Natural killer cell treated with Interleukin-12 subunit alpha and Interleukin-12 subunit beta and Interleukin-15 and Interleukin-18, amount 100 ng/mL, for 72 hours (primary cell): ENCODE data around the gene SCMH1. TPM values are rescaled to one million over a fixed set of nuclear protein-coding genes. Genes with fewer than 3 reads are reported as not detected.

Experiments
- ATAC-seq, 2 donors: fragments of 150-1000 bp; cut with Tn5 transposase in 1 of 2; sonication (Bioruptor Pico), chemical (Tn5 transposase) in 1 of 2; 2 replicates each; pipeline ENCODE4 v1.10.0; 2021
- DNase-seq: peaks from one replicate; pipeline ENCODE4 v3.0.0; 2022; ENCODE audit warnings: low spot score
- H3K27ac Mint-ChIP-seq, 2 donors: 1 replicate in 1 of 2; 2 replicates in 1 of 2; pipeline ENCODE4 v1.8.0; 2022; ENCODE audit warnings: mixed read lengths in 2 of 2, mild to moderate bottlenecking in 1 of 2, moderate library complexity in 1 of 2
- H3K27me3 Mint-ChIP-seq, 2 donors: 1 replicate in 1 of 2; 2 replicates in 1 of 2; pipeline ENCODE4 v1.8.0; 2022; ENCODE audit warnings: mixed read lengths in 2 of 2
- H3K36me3 Mint-ChIP-seq: one replicate; pipeline ENCODE4 v1.8.0; 2022; ENCODE audit warnings: mixed read lengths
- H3K4me1 Mint-ChIP-seq, 2 donors: 1 replicate in 1 of 2; 2 replicates in 1 of 2; pipeline ENCODE4 v1.8.0; 2022; ENCODE audit warnings: low read depth in 2 of 2, mixed read lengths in 2 of 2, mild to moderate bottlenecking in 1 of 2
- H3K4me3 Mint-ChIP-seq: one replicate; pipeline ENCODE4 v1.8.0; 2022; ENCODE audit warnings: mixed read lengths
- H3K9me3 Mint-ChIP-seq: 2 replicates; pipeline ENCODE4 v1.8.0; 2022; ENCODE audit warnings: mixed read lengths
- total RNA-seq, 2 donors: library from RNA; stranded (reverse); gene quantifications; one replicate each; pipeline ENCODE4 v1.2.3, GENCODE V29; 2022

Gene SCMH1
- total RNA-seq, 2 donors from 2014 or later, result 16.4 to 28.5 TPM

GRCh38 chr1:41102653-41103052 lies 139.5 kb downstream of the SCMH1 start:
- H3K36me3 Mint-ChIP-seq, result no peaks in the 10 kb centered on the region
- no peak overlapping the region for H3K27ac Mint-ChIP-seq
- H3K27me3 Mint-ChIP-seq, result no peaks in the 10 kb centered on the region
- H3K9me3 Mint-ChIP-seq, result no peaks in the 10 kb centered on the region
- no peak overlapping the region for H3K4me3 Mint-ChIP-seq
- ATAC-seq, result no peak
- DNase-seq, result no peak
- no peaks in the 10 kb centered on the region for H3K4me1 Mint-ChIP-seq

GRCh38 chr1:41101950-41102607 lies 140.0 kb downstream of the SCMH1 start:
- no peak overlapping the region for H3K4me3 Mint-ChIP-seq
- H3K9me3 Mint-ChIP-seq, result no peaks in the 10 kb centered on the region
- H3K36me3 Mint-ChIP-seq, result no peaks in the 10 kb centered on the region
- ATAC-seq (no peak), DNase-seq (no peak)
- no peak overlapping the region for H3K27ac Mint-ChIP-seq
- no peaks in the 10 kb centered on the region for H3K27me3 Mint-ChIP-seq
- H3K4me1 Mint-ChIP-seq, result no peaks in the 10 kb centered on the region

- Mint-ChIP-seq H3K4me1 (no peaks in the 10 kb centered on the region), H3K36me3 (no peaks in the 10 kb centered on the region), H3K27ac (no peak overlapping the region), H3K4me3 (no peak overlapping the region), H3K27me3 (no peaks in the 10 kb centered on the region), H3K9me3 (no peaks in the 10 kb centered on the region)
- DNase-seq (no peak), ATAC-seq (no peak)
These were observed 141.0 kb downstream of the SCMH1 start for GRCh38 chr1:41101076-41101475.

GRCh38 chr1:41100170-41100569 lies 141.9 kb downstream of the SCMH1 start:
- Mint-ChIP-seq H3K36me3 (no peaks in the 10 kb centered on the region), H3K27ac (no peak overlapping the region), H3K4me3 (no peak overlapping the region), H3K27me3 (no peaks in the 10 kb centered on the region), H3K9me3 (no peaks in the 10 kb centered on the region), H3K4me1 (no peaks in the 10 kb centered on the region)
- DNase-seq (no peak), ATAC-seq (no peak)

GRCh38 chr1:41098730-41099460 lies 143.2 kb downstream of the SCMH1 start:
- Mint-ChIP-seq H3K4me1 (no peaks in the 10 kb centered on the region), H3K9me3 (no peaks in the 10 kb centered on the region), H3K36me3 (no peaks in the 10 kb centered on the region), H3K27ac (no peak overlapping the region), H3K4me3 (no peak overlapping the region), H3K27me3 (no peaks in the 10 kb centered on the region)
- DNase-seq (no peak), ATAC-seq (no peak)

- DNase-seq (no peak), ATAC-seq (no peak)
- H3K4me1 Mint-ChIP-seq, result no peaks in the 10 kb centered on the region
- no peak overlapping the region for H3K27ac Mint-ChIP-seq
- H3K9me3 Mint-ChIP-seq, result no peaks in the 10 kb centered on the region
- no peaks in the 10 kb centered on the region for H3K36me3 Mint-ChIP-seq
- H3K4me3 Mint-ChIP-seq, result no peak overlapping the region
- H3K27me3 Mint-ChIP-seq, result no peaks in the 10 kb centered on the region
These were observed 145.0 kb downstream of the SCMH1 start for GRCh38 chr1:41097105-41097504.

GRCh38 chr1:41093826-41094225 lies 148.3 kb downstream of the SCMH1 start:
- DNase-seq, result no peak
- Mint-ChIP-seq H3K27ac (no peak overlapping the region), H3K36me3 (no peaks in the 10 kb centered on the region), H3K27me3 (no peaks in the 10 kb centered on the region), H3K4me3 (no peak overlapping the region), H3K4me1 (no peaks in the 10 kb centered on the region), H3K9me3 (no peaks in the 10 kb centered on the region)
- no peak for ATAC-seq

- Mint-ChIP-seq H3K27me3 (no peaks in the 10 kb centered on the region), H3K27ac (no peak overlapping the region), H3K4me1 (no peaks in the 10 kb centered on the region), H3K9me3 (no peaks in the 10 kb centered on the region), H3K4me3 (no peak overlapping the region), H3K36me3 (no peaks in the 10 kb centered on the region)
- ATAC-seq (no peak), DNase-seq (no peak)
These were observed 155.2 kb downstream of the SCMH1 start for GRCh38 chr1:41086921-41087320.

- Mint-ChIP-seq H3K9me3 (no peaks in the 10 kb centered on the region), H3K4me1 (no peaks in the 10 kb centered on the region), H3K27me3 (no peaks in the 10 kb centered on the region), H3K27ac (no peak overlapping the region), H3K36me3 (peaks cover 5% of the 10 kb centered on the region), H3K4me3 (no peak overlapping the region)
- no peak for ATAC-seq
- DNase-seq, result no peak
These were observed 163.5 kb downstream of the SCMH1 start for GRCh38 chr1:41078616-41079015.

GRCh38 chr1:41078193-41078592 lies 163.9 kb downstream of the SCMH1 start:
- no peaks in the 10 kb centered on the region for H3K4me1 Mint-ChIP-seq

GRCh38 chr1:41073971-41074370 lies 168.1 kb downstream of the SCMH1 start:
- no peak overlapping the region for H3K4me3 Mint-ChIP-seq
- H3K27me3 Mint-ChIP-seq, result no peaks in the 10 kb centered on the region
- no peaks in the 10 kb centered on the region for H3K4me1 Mint-ChIP-seq
- ATAC-seq, result no peak
- H3K36me3 Mint-ChIP-seq, result peaks cover 5% of the 10 kb centered on the region
- no peaks in the 10 kb centered on the region for H3K9me3 Mint-ChIP-seq
- no peak overlapping the region for H3K27ac Mint-ChIP-seq
- DNase-seq, result no peak

More at GRCh38 chr1:41078193-41078592, 163.9 kb downstream of the SCMH1 start:
- no peaks in the 10 kb centered on the region for H3K27me3 Mint-ChIP-seq
- DNase-seq (no peak), ATAC-seq (no peak)
- H3K4me3 Mint-ChIP-seq, result no peak overlapping the region
- H3K9me3 Mint-ChIP-seq, result no peaks in the 10 kb centered on the region
- peaks cover 5% of the 10 kb centered on the region for H3K36me3 Mint-ChIP-seq
- H3K27ac Mint-ChIP-seq, result no peak overlapping the region

GRCh38 chr1:41072051-41072450 lies 170.1 kb downstream of the SCMH1 start:
- H3K4me1 Mint-ChIP-seq, result no peaks in the 10 kb centered on the region
- DNase-seq (no peak), ATAC-seq (no peak)
- H3K27me3 Mint-ChIP-seq, result no peaks in the 10 kb centered on the region
- H3K27ac Mint-ChIP-seq, result no peak overlapping the region
- H3K4me3 Mint-ChIP-seq, result no peak overlapping the region
- H3K36me3 Mint-ChIP-seq, result no peaks in the 10 kb centered on the region
- H3K9me3 Mint-ChIP-seq, result no peaks in the 10 kb centered on the region

- Mint-ChIP-seq H3K9me3 (no peaks in the 10 kb centered on the region), H3K27ac (no peak overlapping the region), H3K36me3 (peaks cover 6% of the 10 kb centered on the region), H3K4me3 (no peak overlapping the region), H3K27me3 (no peaks in the 10 kb centered on the region), H3K4me1 (no peaks in the 10 kb centered on the region)
- ATAC-seq (no peak), DNase-seq (no peak)
These were observed 185.2 kb downstream of the SCMH1 start for GRCh38 chr1:41056907-41057306.

- no peak overlapping the region for H3K27ac Mint-ChIP-seq
- no peaks in the 10 kb centered on the region for H3K9me3 Mint-ChIP-seq
- no peaks in the 10 kb centered on the region for H3K27me3 Mint-ChIP-seq
- H3K4me1 Mint-ChIP-seq, result no peaks in the 10 kb centered on the region
- H3K36me3 Mint-ChIP-seq, result no peaks in the 10 kb centered on the region
- DNase-seq, result no peak
- no peak for ATAC-seq
- H3K4me3 Mint-ChIP-seq, result no peak overlapping the region
These were observed 188.8 kb downstream of the SCMH1 start for GRCh38 chr1:41053316-41053715.
